T-helper 1 cell treated with Interleukin-12 subunit alpha and Interleukin-12 subunit beta and Interleukin-4 antibody, amounts not matched to agents 30 ng/mL and 1 ng/mL, for 36 hours (primary cell): ENCODE data around the gene FRMD4A. TPM values are rescaled to one million over a fixed set of nuclear protein-coding genes. Genes with fewer than 3 reads are reported as not detected.

Experiments used
- intact Hi-C: fragments of 100-400 bp; cut with micrococcal nuclease; formaldehyde crosslinking; loops from one replicate; pipeline ENCODE4 v1.15.1; 2024
- total RNA-seq: library from RNA; stranded (reverse); gene quantifications from 2 replicates; pipeline ENCODE4 v1.2.3, GENCODE V29; 2022

Gene FRMD4A
- total RNA-seq, 1 donor from 2014 or later, result 0.02 TPM

DNA sequence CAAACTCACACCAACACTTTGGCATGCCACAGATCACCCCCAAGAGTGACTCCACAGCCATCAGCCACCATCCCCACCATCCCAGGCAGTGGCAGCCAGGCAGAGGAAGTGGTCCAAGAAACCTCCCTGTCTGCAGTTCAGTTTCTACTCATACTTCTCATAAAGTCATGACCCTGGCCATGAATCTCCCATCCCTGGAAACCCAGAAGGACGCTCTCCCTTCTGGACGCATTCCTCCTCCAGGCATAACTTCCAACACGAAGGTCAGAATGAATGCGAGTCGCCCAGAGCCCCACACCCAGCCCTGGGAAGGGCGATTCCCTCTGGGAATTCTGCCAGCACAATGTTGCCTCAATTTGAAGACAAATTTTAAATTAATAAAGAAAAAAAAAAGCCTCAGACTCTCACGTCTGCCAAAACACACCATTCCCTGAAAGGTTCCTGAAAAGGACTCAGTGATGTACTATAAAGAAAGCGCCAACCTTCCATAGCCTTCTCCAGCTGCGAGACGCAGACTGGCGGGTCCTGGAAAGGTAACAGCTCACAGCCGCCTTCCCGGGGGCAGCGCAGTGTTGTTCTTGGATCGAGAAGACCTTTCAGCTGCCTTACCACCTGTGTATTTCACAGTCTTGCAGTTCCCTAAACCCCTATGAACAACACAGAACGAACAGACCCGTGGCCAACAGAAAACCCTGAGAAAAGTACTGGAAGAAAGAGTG lies 307.6 kb downstream of the FRMD4A start:
- intact Hi-C loops, result no loop called here

- intact Hi-C loops, result no loop called here
These were observed 308.7 kb downstream of the FRMD4A start for GRCh38 chr10:14022052-14022451.

DNA sequence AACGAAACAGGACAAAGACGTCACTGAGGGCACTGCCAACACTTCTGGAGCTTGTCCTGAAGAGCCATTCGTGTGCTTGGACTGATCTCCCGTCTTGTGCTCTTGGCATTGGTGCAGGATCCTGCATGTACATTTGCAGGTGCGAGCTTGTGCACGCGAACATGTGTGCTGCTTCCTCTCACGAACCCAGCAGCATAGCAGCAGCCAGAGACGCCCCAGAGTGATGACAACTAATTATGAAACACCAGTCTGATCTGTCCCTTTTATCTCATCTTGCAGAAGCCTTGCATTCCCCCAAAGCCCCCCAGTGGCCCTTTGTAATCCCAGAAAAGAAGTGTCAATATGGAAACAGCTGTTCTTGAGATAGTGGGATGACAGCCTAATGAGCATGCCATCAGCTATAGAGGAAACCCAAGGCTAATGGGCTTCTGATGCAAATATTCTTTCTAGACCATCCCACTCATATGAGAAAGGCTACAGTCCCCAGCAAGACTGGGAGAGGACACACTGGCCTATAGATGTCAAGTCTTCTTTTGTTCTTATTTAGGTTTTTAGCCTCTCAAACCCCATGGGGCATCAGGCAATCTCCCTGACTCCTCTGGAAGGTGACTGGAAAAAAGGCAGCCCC lies 310.6 kb downstream of the FRMD4A start:
- intact Hi-C loops, result no loop called here

GRCh38 chr10:14017467-14017866 lies 313.3 kb downstream of the FRMD4A start:
- intact Hi-C loops, result no loop called here

DNA sequence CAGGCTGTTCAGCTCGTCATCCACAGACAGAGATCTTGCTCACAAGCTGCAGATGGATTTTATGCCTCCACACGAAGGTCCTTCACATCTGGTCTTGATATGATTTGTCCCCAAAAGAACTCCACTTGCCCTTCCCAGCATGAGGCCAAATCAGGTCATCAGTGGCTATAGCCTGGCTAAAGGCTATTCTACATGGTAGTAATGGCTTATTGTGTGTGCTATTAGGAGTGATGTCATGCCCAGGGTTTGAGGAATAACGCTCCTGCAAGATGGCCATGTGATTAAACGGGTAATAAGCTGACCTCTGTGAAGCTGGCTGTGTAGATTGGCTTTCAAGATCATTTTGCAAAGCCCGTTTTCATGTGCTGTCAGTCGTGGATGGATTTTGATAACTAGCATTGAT lies 313.8 kb downstream of the FRMD4A start:
- intact Hi-C loops, result no loop called here

- intact Hi-C loops, result no loop called here
These were observed 314.6 kb downstream of the FRMD4A start for GRCh38 chr10:14016011-14016536.

DNA sequence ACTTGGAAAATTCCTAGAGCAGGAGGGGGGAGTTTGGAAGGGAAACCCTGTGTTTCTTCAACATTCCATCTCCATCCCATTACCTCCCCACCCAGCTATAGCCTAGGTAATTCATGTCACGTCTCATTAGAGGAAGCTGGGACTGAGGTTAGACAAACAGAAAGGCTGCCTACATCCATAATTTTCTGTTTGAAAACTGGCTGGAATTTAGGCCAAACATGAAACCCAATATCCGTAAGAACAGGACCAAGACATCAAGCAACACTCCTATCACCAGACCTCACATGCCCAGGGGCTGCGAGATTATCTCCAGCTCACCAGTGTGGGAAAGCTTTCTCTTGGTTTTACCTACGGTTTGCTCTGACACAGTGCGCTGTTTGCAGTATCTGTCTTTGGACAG lies 316.3 kb downstream of the FRMD4A start:
- intact Hi-C loops, result no loop called here

- intact Hi-C loops, result no loop called here
These were observed 319.8 kb downstream of the FRMD4A start for GRCh38 chr10:14010769-14011574.

GRCh38 chr10:14010101-14010558 lies 320.6 kb downstream of the FRMD4A start:
- intact Hi-C loops, result no loop called here

DNA sequence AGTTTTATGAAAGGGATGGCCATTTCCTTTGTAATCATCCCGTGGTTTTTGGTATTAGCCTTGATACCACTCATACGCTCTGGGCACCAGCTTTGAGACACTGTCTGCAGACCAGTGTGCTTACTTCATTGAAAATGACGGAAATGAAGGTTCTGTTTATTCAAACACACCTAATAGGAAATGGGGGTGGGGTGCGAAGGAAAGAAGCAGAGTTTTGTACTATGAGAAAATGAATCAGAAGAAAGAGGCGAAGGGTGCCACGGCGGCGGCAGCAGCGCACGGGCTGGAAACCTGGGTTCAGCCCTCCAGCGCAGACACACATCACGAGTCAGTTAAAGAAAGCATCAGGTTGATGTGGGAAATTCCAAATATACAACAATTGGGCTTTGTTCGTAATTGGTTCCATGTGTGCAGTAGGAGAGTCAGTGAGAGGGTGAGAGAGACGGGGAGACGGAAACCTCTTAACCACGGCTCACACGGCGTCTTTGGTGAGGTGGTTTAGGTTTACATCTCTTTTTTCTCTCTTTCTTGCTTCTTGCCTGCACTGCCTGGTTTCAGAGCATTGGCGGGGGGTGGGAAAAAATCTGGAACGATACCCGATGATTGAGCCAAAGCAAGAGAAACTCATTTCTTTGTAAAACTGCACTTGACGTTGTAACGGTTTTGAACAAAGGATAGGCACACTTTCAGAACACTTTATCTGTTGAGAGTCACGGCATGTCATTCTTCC lies 321.2 kb downstream of the FRMD4A start:
- intact Hi-C loops, result loop anchor here (1.0 kb wide), 2 partner anchors 176 to 222 kb away; no protein-coding TSS in a partner anchor

- intact Hi-C loops, result loop anchor here (1.0 kb wide), 2 partner anchors 177 to 221 kb away; no protein-coding TSS in a partner anchor
These were observed 322.0 kb downstream of the FRMD4A start for GRCh38 chr10:14008740-14009080.

DNA sequence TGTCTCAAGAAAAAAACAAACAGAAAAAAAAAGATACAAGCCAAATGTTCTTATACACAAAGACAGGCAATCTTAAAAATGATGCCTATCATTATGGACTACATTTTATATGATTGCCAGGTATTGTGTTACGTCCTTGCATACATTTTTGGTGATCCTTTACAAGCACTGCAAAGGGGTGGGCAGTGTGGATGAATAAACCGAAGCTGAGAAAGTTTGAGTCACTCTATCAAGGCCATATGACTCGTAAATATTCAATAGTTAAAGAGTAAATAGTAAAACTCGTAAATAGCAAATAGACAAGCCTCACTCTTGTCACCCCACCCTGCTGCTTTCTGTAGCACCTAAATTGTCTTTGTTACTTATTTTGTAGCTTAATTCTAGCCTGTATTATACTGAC lies 326.2 kb downstream of the FRMD4A start:
- intact Hi-C loops, result no loop called here

- intact Hi-C loops, result no loop called here
These were observed 327.1 kb downstream of the FRMD4A start for GRCh38 chr10:14003517-14004184.

- intact Hi-C loops, result no loop called here
These were observed 329.3 kb downstream of the FRMD4A start for GRCh38 chr10:14001298-14002040.

GRCh38 chr10:13998163-13998835 lies 332.4 kb downstream of the FRMD4A start:
- intact Hi-C loops, result no loop called here

DNA sequence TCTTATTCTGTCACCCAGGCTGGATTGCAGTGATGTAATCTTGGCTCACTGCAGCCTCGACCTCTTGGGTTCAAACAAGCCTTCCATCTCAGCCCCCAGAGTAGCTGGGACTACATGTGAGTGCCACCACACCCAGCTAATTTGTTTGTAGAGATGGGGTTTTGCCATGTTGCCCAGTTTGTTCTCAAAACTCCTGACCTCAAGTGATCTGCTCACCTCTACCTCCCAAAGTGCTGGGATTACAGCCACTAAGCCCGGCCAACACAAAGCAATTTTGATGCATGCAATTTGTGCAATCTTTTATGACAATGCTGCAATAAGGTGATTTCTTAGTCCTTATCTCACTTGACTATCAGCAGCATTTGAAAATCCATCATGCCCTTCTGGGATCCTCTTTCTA lies 333.1 kb downstream of the FRMD4A start:
- intact Hi-C loops, result no loop called here

GRCh38 chr10:13994932-13995331 lies 335.8 kb downstream of the FRMD4A start:
- intact Hi-C loops, result no loop called here

- intact Hi-C loops, result no loop called here
These were observed 337.0 kb downstream of the FRMD4A start for GRCh38 chr10:13993673-13994089.

GRCh38 chr10:13993169-13993568 lies 337.6 kb downstream of the FRMD4A start:
- intact Hi-C loops, result no loop called here
